Loucy (cell line): ENCODE measurements around the gene GATA5.

Source experiments
- H2AFZ ChIP-seq: fragments of 200-600 bp; sonication (generic); 2 replicates; pipeline ENCODE4 v1.6.0; 2016; ENCODE audit warnings: antibody characterized with exemption, mild to moderate bottlenecking, low read length, moderate library complexity
- H3F3A ChIP-seq: fragments of 200-600 bp; 2 replicates; pipeline ENCODE4 v1.6.0; 2016; ENCODE audit warnings: antibody characterized with exemption, low read depth, mild to moderate bottlenecking
- H3K27me3 ChIP-seq: fragments of 200-600 bp; sonication (generic); 2 replicates; pipeline ENCODE4 v1.6.1; 2014; ENCODE audit warnings: low read length, mild to moderate bottlenecking; ENCODE audit not compliant: insufficient read depth, poor library complexity, severe bottlenecking
- H3K36me3 ChIP-seq: fragments of 200-600 bp; sonication (generic); 2 replicates; pipeline ENCODE4 v1.6.1; 2016; ENCODE audit warnings: low read length; ENCODE audit not compliant: insufficient read depth
- H3K4me1 ChIP-seq: fragments of 200-600 bp; sonication (generic); 2 replicates; pipeline ENCODE4 v1.5.1; 2014; ENCODE audit warnings: low read length, mild to moderate bottlenecking; ENCODE audit not compliant: insufficient read depth, poor library complexity, severe bottlenecking
- H3K4me2 ChIP-seq: fragments of 200-600 bp; sonication (generic); 2 replicates; pipeline ENCODE4 v1.6.0; 2014; ENCODE audit warnings: antibody characterized with exemption, low read length, low read depth, mild to moderate bottlenecking; ENCODE audit not compliant: poor library complexity, severe bottlenecking
- H3K4me3 ChIP-seq: fragments of 200-600 bp; sonication (generic); 2 replicates; pipeline ENCODE4 v1.5.1; 2014; ENCODE audit warnings: low read length, mild to moderate bottlenecking, mixed read lengths; ENCODE audit not compliant: poor library complexity, severe bottlenecking
- H3K79me2 ChIP-seq: fragments of 200-600 bp; sonication (generic); 2 replicates; pipeline ENCODE4 v1.6.1; 2014; ENCODE audit warnings: low read length; ENCODE audit not compliant: insufficient read depth
- H3K9ac ChIP-seq: fragments of 200-600 bp; sonication (generic); 2 replicates; pipeline ENCODE4 v1.6.0; 2014; ENCODE audit warnings: mild to moderate bottlenecking, low read depth, low read length, moderate library complexity; ENCODE audit not compliant: poor library complexity, severe bottlenecking
- H3K9me2 ChIP-seq: fragments of 200-600 bp; sonication (generic); replicated peaks from 2 replicates; pipeline ENCODE4 v1.6.1; 2016; ENCODE audit warnings: low read depth, low read length, mixed read lengths
- H3K9me3 ChIP-seq: fragments of 200-600 bp; sonication (generic); 2 replicates; pipeline ENCODE4 v1.6.1; 2014; ENCODE audit warnings: mild to moderate bottlenecking, antibody characterized with exemption, low read length, low read depth; ENCODE audit not compliant: insufficient read depth
- H4K20me1 ChIP-seq: fragments of 200-600 bp; sonication (generic); 2 replicates; pipeline ENCODE4 v1.6.0; 2014; ENCODE audit warnings: antibody characterized with exemption, low read length, mild to moderate bottlenecking; ENCODE audit not compliant: insufficient read depth, poor library complexity, severe bottlenecking
- EZH2phosphoT487 ChIP-seq: fragments of 200-600 bp; IDR thresholded peaks from 2 replicates; pipeline ENCODE4 v1.6.1; 2018; ENCODE audit warnings: antibody characterized with exemption, mild to moderate bottlenecking, moderate library complexity, borderline replicate concordance
- TF ChIP-seq, protein P1 (sequence below): fragments of 200-600 bp; sonication (generic); conservative IDR thresholded peaks from 2 replicates; pipeline ENCODE4 v1.5.1; 2014; ENCODE audit warnings: mild to moderate bottlenecking, antibody characterized with exemption, low read length

The GATA5 gene

DNA sequence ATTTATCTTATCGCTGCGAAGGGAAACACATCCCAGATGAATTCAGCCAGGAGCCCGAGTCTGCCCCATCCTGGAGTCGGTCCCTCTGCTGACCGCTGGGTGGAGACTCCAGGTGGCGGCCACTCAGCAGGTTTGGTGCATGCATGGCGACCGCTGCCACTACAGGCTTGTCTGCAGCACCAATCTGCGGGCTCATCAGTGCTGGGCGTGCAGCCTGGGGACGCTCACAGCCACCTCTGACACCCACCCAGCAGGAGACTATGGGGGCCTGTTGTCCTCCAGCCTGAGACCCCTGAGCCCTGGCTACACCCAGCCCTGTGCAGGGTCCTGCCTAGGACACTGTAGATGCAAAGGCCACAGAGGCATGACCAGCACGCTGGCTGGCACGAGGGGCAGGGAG, 40.5 kb upstream of the GATA5 start:
- H3F3A ChIP-seq: no peaks in the 10 kb centered on the region

DNA sequence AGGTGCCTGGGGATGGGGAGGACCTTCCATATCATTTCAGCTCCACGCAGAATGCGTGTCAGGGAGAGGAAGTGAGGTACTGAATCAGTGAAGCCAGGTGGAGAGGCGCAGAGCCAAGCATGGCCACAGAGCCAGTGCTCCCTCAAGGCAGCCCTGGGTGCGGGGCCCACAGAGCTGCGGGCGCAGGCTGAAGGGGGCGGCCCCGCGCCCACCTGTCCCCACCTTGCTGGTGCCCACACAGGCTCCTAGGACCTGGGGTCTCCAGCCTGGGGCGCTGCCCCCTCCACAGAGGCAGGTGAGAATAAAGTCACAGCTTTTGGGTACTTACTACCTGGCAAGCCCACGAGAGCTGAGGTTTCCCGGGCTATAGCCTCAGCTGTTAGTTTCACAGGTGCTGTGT, 40.0 kb upstream of the GATA5 start:
- no peaks in the 10 kb centered on the region for H3K79me2 ChIP-seq
- no peaks in the 10 kb centered on the region for H3K9me2 ChIP-seq
- no peaks in the 10 kb centered on the region for H3K27me3 ChIP-seq
- peaks cover 10% of the 10 kb centered on the region for H3K4me1 ChIP-seq
- no peaks in the 10 kb centered on the region for H3K36me3 ChIP-seq
- H3K9me3 ChIP-seq: no peaks in the 10 kb centered on the region
- H3K4me2 ChIP-seq: no peak overlapping the region
- H3F3A ChIP-seq: no peaks in the 10 kb centered on the region
- H3K4me3 ChIP-seq: no peak overlapping the region
- no peak overlapping the region for H2AFZ ChIP-seq
- H4K20me1 ChIP-seq: no peaks in the 10 kb centered on the region
- H3K9ac ChIP-seq: no peak overlapping the region
- TF ChIP-seq, protein P1, sequence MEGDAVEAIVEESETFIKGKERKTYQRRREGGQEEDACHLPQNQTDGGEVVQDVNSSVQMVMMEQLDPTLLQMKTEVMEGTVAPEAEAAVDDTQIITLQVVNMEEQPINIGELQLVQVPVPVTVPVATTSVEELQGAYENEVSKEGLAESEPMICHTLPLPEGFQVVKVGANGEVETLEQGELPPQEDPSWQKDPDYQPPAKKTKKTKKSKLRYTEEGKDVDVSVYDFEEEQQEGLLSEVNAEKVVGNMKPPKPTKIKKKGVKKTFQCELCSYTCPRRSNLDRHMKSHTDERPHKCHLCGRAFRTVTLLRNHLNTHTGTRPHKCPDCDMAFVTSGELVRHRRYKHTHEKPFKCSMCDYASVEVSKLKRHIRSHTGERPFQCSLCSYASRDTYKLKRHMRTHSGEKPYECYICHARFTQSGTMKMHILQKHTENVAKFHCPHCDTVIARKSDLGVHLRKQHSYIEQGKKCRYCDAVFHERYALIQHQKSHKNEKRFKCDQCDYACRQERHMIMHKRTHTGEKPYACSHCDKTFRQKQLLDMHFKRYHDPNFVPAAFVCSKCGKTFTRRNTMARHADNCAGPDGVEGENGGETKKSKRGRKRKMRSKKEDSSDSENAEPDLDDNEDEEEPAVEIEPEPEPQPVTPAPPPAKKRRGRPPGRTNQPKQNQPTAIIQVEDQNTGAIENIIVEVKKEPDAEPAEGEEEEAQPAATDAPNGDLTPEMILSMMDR: no peak
- no peak for TF ChIP-seq EZH2phosphoT487

More for the DNA sequence above, 40.5 kb upstream of the GATA5 start:
- Histone ChIP-seq H4K20me1 (no peaks in the 10 kb centered on the region), H3K4me2 (no peak overlapping the region), H3K4me1 (peaks cover 10% of the 10 kb centered on the region), H3K36me3 (no peaks in the 10 kb centered on the region), H3K9me3 (no peaks in the 10 kb centered on the region), H3K79me2 (no peaks in the 10 kb centered on the region), H2AFZ (no peak overlapping the region), H3K9me2 (no peaks in the 10 kb centered on the region), H3K9ac (no peak overlapping the region), H3K4me3 (no peak overlapping the region), H3K27me3 (no peaks in the 10 kb centered on the region)
- no peak for TF ChIP-seq EZH2phosphoT487
- TF ChIP-seq, protein P1: no peak

DNA sequence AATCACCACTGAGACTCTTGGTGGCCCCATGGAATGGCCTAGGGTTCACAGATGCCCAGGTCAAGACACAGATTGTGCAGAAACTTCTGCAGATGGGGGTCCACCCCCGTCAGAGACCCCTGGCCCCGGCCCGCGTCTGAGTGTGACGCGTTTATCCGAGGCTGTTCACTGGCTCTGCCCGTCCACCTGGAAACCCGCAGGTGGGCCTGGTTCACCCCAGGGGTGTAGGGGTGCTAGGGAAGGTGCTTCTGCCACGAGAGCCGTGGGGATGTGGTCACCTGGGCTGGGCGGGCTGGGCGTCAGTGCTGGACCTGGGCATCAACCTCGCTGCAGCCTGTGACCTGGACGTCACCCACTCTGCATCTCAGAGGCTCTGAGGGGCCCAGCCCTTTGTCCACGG, 39.5 kb upstream of the GATA5 start:
- no peak for TF ChIP-seq EZH2phosphoT487
- TF ChIP-seq, protein P1: no peak
- no peak overlapping the region for H2AFZ ChIP-seq
- no peaks in the 10 kb centered on the region for H3K9me2 ChIP-seq
- no peaks in the 10 kb centered on the region for H4K20me1 ChIP-seq
- H3K9me3 ChIP-seq: no peaks in the 10 kb centered on the region
- peaks cover 10% of the 10 kb centered on the region for H3K4me1 ChIP-seq
- H3K4me3 ChIP-seq: no peak overlapping the region
- H3K79me2 ChIP-seq: no peaks in the 10 kb centered on the region
- H3K27me3 ChIP-seq: no peaks in the 10 kb centered on the region
- no peak overlapping the region for H3K9ac ChIP-seq
- no peaks in the 10 kb centered on the region for H3K36me3 ChIP-seq
- H3K4me2 ChIP-seq: no peak overlapping the region
- no peaks in the 10 kb centered on the region for H3F3A ChIP-seq
